Lower lobe of right lung (tissue), 2 donors: ENCODE measurements around the gene CD2. TPM values are rescaled to one million over a fixed set of nuclear protein-coding genes. Genes with fewer than 3 reads are reported as not detected.

ENCODE experiments used
- ATAC-seq, 2 donors: fragments of 200-7000 bp; cut with Tn5 transposase; one replicate each; pipeline ENCODE4 v1.9.1; 2020 to 2022; ENCODE audit warnings: mild to moderate bottlenecking in 2 of 2, moderate library complexity in 2 of 2
- DNase-seq: peaks from one replicate; pipeline ENCODE4 v3.0.0-alpha.2; 2020
- H3K27ac ChIP-seq: fragments of 200-600 bp; one replicate; pipeline ENCODE4 v1.8.0; 2022
- H3K27me3 ChIP-seq: fragments of 200-600 bp; one replicate; pipeline ENCODE4 v1.8.0; 2022; ENCODE audit warnings: low read depth
- H3K36me3 ChIP-seq: fragments of 200-600 bp; one replicate; pipeline ENCODE4 v1.8.0; 2022; ENCODE audit warnings: mild to moderate bottlenecking
- H3K4me1 ChIP-seq: fragments of 200-600 bp; one replicate; pipeline ENCODE4 v1.8.0; 2022
- H3K4me3 ChIP-seq: fragments of 200-600 bp; one replicate; pipeline ENCODE4 v1.8.0; 2022; ENCODE audit warnings: mild to moderate bottlenecking
- H3K9me3 ChIP-seq: fragments of 200-600 bp; one replicate; pipeline ENCODE4 v1.8.0; 2022
- intact Hi-C: fragments of 100-400 bp; cut with DNase I; formaldehyde crosslinking; loops from one replicate; pipeline ENCODE4 v1.11.0; 2022
- total RNA-seq: library from RNA; stranded (reverse); fragmentation: NEBNext Ultra II Directional; extraction: Animal tissue kit (Norgen Biotek cat#: 25700); gene quantifications from one replicate; pipeline ENCODE4 v1.2.1, GENCODE V29; 2021
- TF ChIP-seq, protein P1 (sequence below): fragments of 200-600 bp; IDR thresholded peaks from one replicate; pipeline ENCODE4 v1.8.0; 2022; ENCODE audit warnings: antibody characterized with exemption, mild to moderate bottlenecking
- donor health status: DM: no; HTN: yes; CAD: no; lungs with severe emphysema.

The CD2 gene
- total RNA-seq, 1 donor from 2014 or later, result 9.8 TPM

DNA sequence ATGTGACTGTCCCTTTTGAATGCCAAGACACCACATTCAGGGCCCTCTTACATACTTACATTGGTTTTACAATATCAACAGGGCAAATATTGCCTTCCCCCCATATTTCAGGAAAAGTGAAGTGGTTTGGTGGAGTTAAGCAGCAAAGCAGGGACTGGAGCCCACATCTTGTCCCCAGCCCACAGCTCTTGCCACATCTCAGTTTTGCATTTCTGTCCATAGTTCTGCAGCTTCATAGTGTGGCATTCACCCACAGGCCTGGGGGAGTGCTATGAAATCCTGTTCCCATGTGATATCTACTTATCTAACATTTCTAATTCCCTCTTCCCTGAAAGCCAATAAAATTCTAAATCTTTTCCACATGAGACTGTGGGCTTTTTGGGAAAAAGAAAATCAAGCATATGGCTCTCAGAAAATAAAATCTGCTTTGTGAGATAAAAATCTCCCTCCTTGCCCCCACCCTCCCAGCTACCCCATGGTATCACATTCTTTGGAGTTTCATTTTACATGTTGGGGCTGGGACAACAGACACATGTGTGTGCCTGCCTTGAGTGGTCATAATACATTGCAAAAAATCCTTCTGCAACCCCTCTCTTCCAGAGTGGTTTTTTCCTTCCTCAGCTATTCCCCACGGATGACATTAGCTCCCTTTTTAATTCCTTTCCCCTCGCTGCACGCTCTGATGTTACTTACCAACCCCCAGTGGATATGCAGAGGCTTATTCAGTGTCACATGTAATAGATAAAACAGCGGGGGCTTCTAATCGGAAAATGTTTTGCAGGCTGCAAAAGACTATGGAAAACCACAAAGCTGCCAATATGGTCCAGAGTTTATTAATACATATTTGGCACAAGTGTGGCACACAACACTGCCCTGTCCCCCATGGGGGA is 20.5 kb upstream of the CD2 start:
- DNase-seq (no peak), ATAC-seq (no peak)
- intact Hi-C loops, result loop anchor here (10.0 kb wide), 1 partner anchor 91 kb away; no protein-coding TSS in a partner anchor
- TF ChIP-seq, protein P1, sequence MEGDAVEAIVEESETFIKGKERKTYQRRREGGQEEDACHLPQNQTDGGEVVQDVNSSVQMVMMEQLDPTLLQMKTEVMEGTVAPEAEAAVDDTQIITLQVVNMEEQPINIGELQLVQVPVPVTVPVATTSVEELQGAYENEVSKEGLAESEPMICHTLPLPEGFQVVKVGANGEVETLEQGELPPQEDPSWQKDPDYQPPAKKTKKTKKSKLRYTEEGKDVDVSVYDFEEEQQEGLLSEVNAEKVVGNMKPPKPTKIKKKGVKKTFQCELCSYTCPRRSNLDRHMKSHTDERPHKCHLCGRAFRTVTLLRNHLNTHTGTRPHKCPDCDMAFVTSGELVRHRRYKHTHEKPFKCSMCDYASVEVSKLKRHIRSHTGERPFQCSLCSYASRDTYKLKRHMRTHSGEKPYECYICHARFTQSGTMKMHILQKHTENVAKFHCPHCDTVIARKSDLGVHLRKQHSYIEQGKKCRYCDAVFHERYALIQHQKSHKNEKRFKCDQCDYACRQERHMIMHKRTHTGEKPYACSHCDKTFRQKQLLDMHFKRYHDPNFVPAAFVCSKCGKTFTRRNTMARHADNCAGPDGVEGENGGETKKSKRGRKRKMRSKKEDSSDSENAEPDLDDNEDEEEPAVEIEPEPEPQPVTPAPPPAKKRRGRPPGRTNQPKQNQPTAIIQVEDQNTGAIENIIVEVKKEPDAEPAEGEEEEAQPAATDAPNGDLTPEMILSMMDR, result no peak
- no peaks in the 10 kb centered on the region for H3K4me1 ChIP-seq
- H3K27me3 ChIP-seq, result no peaks in the 10 kb centered on the region
- H3K36me3 ChIP-seq, result no peaks in the 10 kb centered on the region
- H3K9me3 ChIP-seq, result no peaks in the 10 kb centered on the region
- no peak overlapping the region for H3K27ac ChIP-seq
- no peak overlapping the region for H3K4me3 ChIP-seq

DNA sequence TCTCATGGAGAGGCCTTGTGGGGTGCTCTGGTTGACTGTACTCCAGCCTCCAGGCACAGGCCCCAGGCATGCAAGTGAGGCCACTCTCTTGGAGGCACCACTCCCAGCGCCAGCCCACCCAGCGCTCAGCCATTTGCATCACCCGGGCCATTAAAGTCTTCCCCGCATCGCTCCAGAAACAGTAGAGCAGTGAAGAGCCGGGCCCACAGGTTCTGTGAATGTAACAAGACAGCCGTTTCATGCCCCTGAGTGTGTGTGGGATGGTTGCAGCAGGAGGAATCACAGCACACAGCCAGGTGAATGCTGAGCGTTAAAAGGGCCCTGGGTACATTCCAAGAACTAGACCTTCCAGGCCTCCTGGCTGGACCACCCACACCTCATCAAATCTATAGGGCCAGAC is 19.0 kb upstream of the CD2 start:
- Histone ChIP-seq H3K9me3 (no peaks in the 10 kb centered on the region), H3K4me3 (no peak overlapping the region), H3K36me3 (no peaks in the 10 kb centered on the region), H3K4me1 (peaks cover 4% of the 10 kb centered on the region), H3K27ac (no peak overlapping the region), H3K27me3 (no peaks in the 10 kb centered on the region)
- DNase-seq (no peak), ATAC-seq (no peak)
- TF ChIP-seq, protein P1, result no peak
- intact Hi-C loops, result loop anchor here (5.0 to 10.0 kb wide), 2 partner anchors 90 to 322 kb away; no protein-coding TSS in a partner anchor

DNA sequence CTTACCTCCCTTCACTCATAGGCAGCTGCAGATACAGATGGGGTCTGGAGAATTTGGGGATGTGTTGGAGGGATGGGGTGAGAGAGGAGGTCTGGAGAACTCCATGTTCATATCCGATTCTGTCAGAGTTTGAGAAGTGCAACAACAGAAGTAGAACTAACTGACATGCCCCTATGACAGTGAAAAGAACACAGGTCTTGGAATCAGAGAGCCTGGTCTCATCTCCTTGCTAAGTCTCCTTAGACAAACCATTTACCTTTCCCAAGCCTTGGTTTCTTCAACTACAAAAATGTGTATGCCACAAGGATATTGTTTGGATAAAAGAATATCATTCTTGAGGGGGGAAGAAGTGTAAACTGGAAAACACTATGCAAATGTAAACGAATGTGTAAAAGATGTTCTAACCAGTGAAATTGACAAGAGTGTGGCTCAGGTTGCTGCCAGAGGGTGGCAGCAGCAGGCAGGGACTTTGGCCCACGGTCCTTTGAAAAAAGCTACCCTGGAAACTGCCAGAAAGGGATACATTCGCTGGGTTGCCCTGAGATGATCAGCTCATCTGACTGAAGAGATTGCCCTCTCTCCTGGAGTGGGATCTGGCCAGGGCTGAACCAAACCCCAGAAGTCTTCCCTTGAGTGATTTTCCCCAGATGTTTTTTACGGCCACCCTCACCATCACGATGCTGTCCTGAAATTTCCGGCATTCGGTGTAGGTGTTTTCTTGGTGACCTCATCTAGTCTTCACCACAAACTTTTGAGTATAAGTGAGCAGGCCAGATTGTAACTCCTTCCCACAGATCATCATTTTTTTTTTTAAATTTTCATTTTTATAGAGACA is 17.0 kb upstream of the CD2 start:
- Histone ChIP-seq H3K4me1 (peaks cover 7% of the 10 kb centered on the region), H3K36me3 (no peaks in the 10 kb centered on the region), H3K9me3 (no peaks in the 10 kb centered on the region), H3K4me3 (no peak overlapping the region), H3K27ac (no peak overlapping the region), H3K27me3 (no peaks in the 10 kb centered on the region)
- intact Hi-C loops, result loop anchor here (5.0 to 10.0 kb wide), 2 partner anchors 88 to 320 kb away; no protein-coding TSS in a partner anchor
- DNase-seq (no peak), ATAC-seq (peak; percentile 53 to 78)
- TF ChIP-seq, protein P1, result peak; percentile 73

DNA sequence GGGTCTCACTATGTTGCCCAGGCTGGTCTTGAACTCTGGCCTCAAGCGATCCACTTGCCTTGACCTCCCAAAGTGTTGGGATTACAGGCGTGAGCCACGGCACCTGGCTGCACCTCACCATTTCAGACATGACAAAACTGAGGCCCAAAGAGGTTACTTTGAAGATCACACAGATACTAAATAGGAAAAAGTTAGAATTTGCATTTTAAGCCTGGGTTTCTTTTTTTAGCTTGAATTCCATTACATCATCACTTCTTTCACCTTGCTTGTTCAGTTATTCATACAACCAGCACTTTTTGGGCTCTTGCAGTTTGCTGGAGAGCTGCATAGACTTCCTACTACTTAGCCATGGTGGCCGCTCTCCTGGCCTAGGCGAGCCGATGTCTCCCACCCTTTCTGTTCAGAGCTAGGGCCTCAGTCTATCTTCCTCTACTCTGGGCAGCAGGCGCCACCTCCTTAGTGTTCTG is 16.3 kb upstream of the CD2 start:
- no peak for DNase-seq
- Histone ChIP-seq H3K4me1 (peaks cover 7% of the 10 kb centered on the region), H3K27ac (no peak overlapping the region), H3K9me3 (peaks cover under 1% of the 10 kb centered on the region), H3K36me3 (no peaks in the 10 kb centered on the region), H3K27me3 (no peaks in the 10 kb centered on the region), H3K4me3 (no peak overlapping the region)
- no peak for ATAC-seq
- intact Hi-C loops, result loop anchor here (5.0 to 10.0 kb wide), 2 partner anchors 87 to 319 kb away; no protein-coding TSS in a partner anchor
- TF ChIP-seq, protein P1, result no peak

DNA sequence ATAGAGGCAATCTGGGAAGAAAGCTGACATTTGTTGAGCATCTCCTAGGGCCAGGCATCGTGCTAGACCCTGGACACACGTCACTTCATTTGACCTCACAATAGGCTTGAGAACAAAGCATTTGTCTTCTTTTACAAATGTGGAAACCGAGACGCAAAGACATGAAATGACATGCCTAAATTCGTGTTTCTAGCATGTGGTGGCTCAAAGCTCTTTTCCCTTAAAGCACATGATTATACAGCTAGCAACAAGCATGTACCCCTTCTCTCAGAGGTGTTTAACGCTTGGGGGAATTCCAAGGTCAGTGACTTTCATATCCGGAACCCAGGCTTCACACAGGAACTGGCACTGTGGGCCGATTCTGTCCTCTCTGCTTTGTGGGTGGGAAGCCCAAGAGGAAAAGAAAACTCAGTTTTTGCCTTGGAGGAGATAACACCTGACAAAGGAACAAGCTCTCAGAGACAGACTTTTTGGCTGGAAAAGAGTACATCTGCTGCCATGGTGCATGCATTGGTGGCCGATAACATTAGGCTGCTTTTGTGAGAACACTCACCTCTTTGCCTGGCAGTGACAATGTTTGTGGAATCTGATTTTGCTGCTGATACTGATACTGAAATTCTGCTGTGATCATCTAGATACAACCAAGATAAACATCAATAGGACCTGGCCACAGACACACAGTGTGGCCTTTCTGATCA is 15.4 kb upstream of the CD2 start:
- TF ChIP-seq, protein P1, result no peak
- DNase-seq, result no peak
- intact Hi-C loops, result loop anchor here (5.0 to 10.0 kb wide), 2 partner anchors 86 to 318 kb away; no protein-coding TSS in a partner anchor
- no peak overlapping the region for H3K27ac ChIP-seq
- no peak overlapping the region for H3K4me3 ChIP-seq
- H3K27me3 ChIP-seq, result no peaks in the 10 kb centered on the region
- peaks cover 7% of the 10 kb centered on the region for H3K4me1 ChIP-seq
- ATAC-seq, result no peak
- no peaks in the 10 kb centered on the region for H3K36me3 ChIP-seq
- peaks cover 10% of the 10 kb centered on the region for H3K9me3 ChIP-seq
